ENCODE measurements around the gene PIGR.

PIGR gene

GRCh38 chr1:206946261-206946660, at the start of gene PIGR:
PIGR (minus strand) TSS chr1:206946466; CDS start chr1:206940531, 5,935 bp downstream.
- no peak for DNase-seq

- DNase-seq = no peak
Measured at GRCh38 chr1:206992790-206993189, 46.5 kb upstream of the PIGR start.

- no peak for DNase-seq
Measured at GRCh38 chr1:206987873-206988272, 41.6 kb upstream of the PIGR start.

GRCh38 chr1:206986885-206987284, 40.6 kb upstream of the PIGR start:
- no peak for DNase-seq

GRCh38 chr1:206986402-206986801, 40.1 kb upstream of the PIGR start:
- no peak for DNase-seq

- no peak for DNase-seq
Measured at GRCh38 chr1:206985162-206985749, 39.0 kb upstream of the PIGR start.

- DNase-seq = peak; percentile 71
Measured at GRCh38 chr1:206982216-206982615, 36.0 kb upstream of the PIGR start.

- peak; percentile 7 for DNase-seq
Measured at GRCh38 chr1:206979379-206980043, 33.2 kb upstream of the PIGR start.

- DNase-seq = no peak
Measured at GRCh38 chr1:206978259-206978658, 32.0 kb upstream of the PIGR start.

- DNase-seq = no peak
Measured at GRCh38 chr1:206975306-206975705, 29.0 kb upstream of the PIGR start.

GRCh38 chr1:206974140-206974539, 27.9 kb upstream of the PIGR start:
- DNase-seq = no peak

GRCh38 chr1:206972728-206973127, 26.5 kb upstream of the PIGR start:
- no peak for DNase-seq

- DNase-seq = no peak
Measured at GRCh38 chr1:206971029-206971655, 24.9 kb upstream of the PIGR start.

GRCh38 chr1:206970446-206970845, 24.2 kb upstream of the PIGR start, which contains the start of gene FCAMR:
FCAMR (minus strand) TSS chr1:206970460; CDS start chr1:206970125, 335 bp downstream.
- no peak for DNase-seq

- DNase-seq = no peak
Measured at GRCh38 chr1:206969090-206969489, 22.8 kb upstream of the PIGR start.

GRCh38 chr1:206967096-206967849, 21.0 kb upstream of the PIGR start:
- DNase-seq = peak; percentile 12

GRCh38 chr1:206965781-206966180, 19.5 kb upstream of the PIGR start:
- DNase-seq = no peak

- no peak for DNase-seq
Measured at GRCh38 chr1:206963740-206964139, 17.5 kb upstream of the PIGR start.

GRCh38 chr1:206963119-206963712, 16.9 kb upstream of the PIGR start:
- DNase-seq = no peak

GRCh38 chr1:206962272-206962671, 16.0 kb upstream of the PIGR start:
- DNase-seq = no peak

- DNase-seq = no peak
Measured at GRCh38 chr1:206961668-206962067, 15.4 kb upstream of the PIGR start.

GRCh38 chr1:206960676-206961386, 14.6 kb upstream of the PIGR start:
- no peak for DNase-seq

Data from midbrain (tissue), 1 donor.